CD14-positive monocyte (primary cell): ENCODE data around the gene RUBCN. TPM values are rescaled to one million over a fixed set of nuclear protein-coding genes. Genes with fewer than 3 reads are reported as not detected.
"Not testable (repeated sequence)": the region's sequence is repeated elsewhere in the genome, so short reads cannot be mapped to it uniquely, and the experiment has no call there.

Experiments used
- DNase-seq, 3 donors: peaks; one replicate each; pipeline ENCODE4 v3.0.0-alpha.2; 2011 to 2022
- H2AFZ ChIP-seq: 2 replicates; pipeline ENCODE4 v1.6.0; 2012; ENCODE audit warnings: mild to moderate bottlenecking, low read depth, low read length, inconsistent platforms; ENCODE audit not compliant: insufficient read depth, poor library complexity, severe bottlenecking
- H3K27ac ChIP-seq, 2 donors: 1 replicate in 1 of 2; 2 replicates in 1 of 2; pipeline ENCODE4 v1.5.1; 2012 to 2013; ENCODE audit warnings: low read length in 2 of 2, control low read depth in 1 of 2, inconsistent platforms in 1 of 2, low read depth in 1 of 2, mild to moderate bottlenecking in 1 of 2
- H3K27me3 ChIP-seq, 2 donors: one replicate each; pipeline versions ENCODE4 v1.6.0 to v1.6.1; 2011 to 2013; ENCODE audit warnings: low read length in 2 of 2; ENCODE audit not compliant: control insufficient read depth in 2 of 2, insufficient read depth in 2 of 2
- H3K36me3 ChIP-seq, 2 donors: replicated peaks in 1 of 2; 1 replicate in 1 of 2; 2 replicates in 1 of 2; pipeline versions ENCODE4 v1.5.1 to v1.6.1; 2012 to 2013; ENCODE audit warnings: low read length in 2 of 2, control low read depth in 1 of 2, inconsistent platforms in 1 of 2, mild to moderate bottlenecking in 1 of 2; ENCODE audit not compliant: insufficient read depth in 2 of 2, control insufficient read depth in 1 of 2
- H3K4me1 ChIP-seq, 2 donors: 1 replicate in 1 of 2; 2 replicates in 1 of 2; pipeline versions ENCODE4 v1.5.1 to v1.6.1; 2012 to 2013; ENCODE audit warnings: low read length in 2 of 2, control low read depth in 1 of 2, inconsistent platforms in 1 of 2, mild to moderate bottlenecking in 1 of 2, moderate library complexity in 1 of 2; ENCODE audit not compliant: insufficient read depth in 2 of 2, control insufficient read depth in 1 of 2
- H3K4me2 ChIP-seq: replicated peaks from 2 replicates; pipeline ENCODE3; 2012; ENCODE audit warnings: low read length, moderate library complexity, mild to moderate bottlenecking; ENCODE audit not compliant: poor library complexity, severe bottlenecking; ENCODE audit errors: extremely low read depth
- H3K4me3 ChIP-seq, 3 experiments: fragments of 200-600 bp in 1 of 3; sonication (generic) in 1 of 3; replicated peaks in 1 of 3; 1 replicate in 2 of 3; 2 replicates in 1 of 3; pipeline ENCODE4 v1.5.1; 2011 to 2013; ENCODE audit warnings: low read length in 3 of 3, mild to moderate bottlenecking in 3 of 3, control low read depth in 2 of 3, low read depth in 2 of 3, inconsistent platforms in 1 of 3, moderate library complexity in 1 of 3
- H3K79me2 ChIP-seq: 2 replicates; pipeline ENCODE4 v1.6.0; 2012; ENCODE audit warnings: mild to moderate bottlenecking, control low read depth, inconsistent platforms, low read length, moderate library complexity; ENCODE audit not compliant: insufficient read depth
- H3K9ac ChIP-seq: 2 replicates; pipeline ENCODE4 v1.6.0; 2017; ENCODE audit warnings: low read length, mild to moderate bottlenecking; ENCODE audit not compliant: insufficient read depth, poor library complexity, severe bottlenecking
- H3K9me3 ChIP-seq, 2 donors: replicated peaks in 1 of 2; 1 replicate in 1 of 2; 2 replicates in 1 of 2; pipeline versions ENCODE4 v1.5.1 to v1.6.1; 2012 to 2013; ENCODE audit warnings: low read length in 2 of 2, control low read depth in 1 of 2; ENCODE audit not compliant: control insufficient read depth in 1 of 2, insufficient read depth in 1 of 2
- H4K20me1 ChIP-seq: 2 replicates; pipeline ENCODE4 v1.6.0; 2012; ENCODE audit warnings: mild to moderate bottlenecking, low read length, control low read depth, moderate library complexity; ENCODE audit not compliant: insufficient read depth
- H3K27ac Mint-ChIP-seq, 7 donors: one replicate each; pipeline ENCODE4 v1.8.0; 2020; ENCODE audit warnings: mild to moderate bottlenecking in 7 of 7, mixed read lengths in 7 of 7, moderate library complexity in 6 of 7, inconsistent platforms in 2 of 7
- H3K27me3 Mint-ChIP-seq, 3 donors: one replicate each; pipeline ENCODE4 v1.8.0; 2021 to 2022; ENCODE audit warnings: low read depth in 3 of 3, mild to moderate bottlenecking in 3 of 3, mixed read lengths in 3 of 3, moderate library complexity in 3 of 3, inconsistent platforms in 1 of 3
- H3K36me3 Mint-ChIP-seq, 2 donors: one replicate each; pipeline ENCODE4 v1.8.0; 2020; ENCODE audit warnings: mixed read lengths in 2 of 2, inconsistent platforms in 1 of 2, mild to moderate bottlenecking in 1 of 2
- H3K4me1 Mint-ChIP-seq: one replicate; pipeline ENCODE4 v1.8.0; 2020; ENCODE audit warnings: mild to moderate bottlenecking, mixed read lengths
- H3K4me3 Mint-ChIP-seq, 2 donors: one replicate each; pipeline ENCODE4 v1.8.0; 2020; ENCODE audit warnings: mild to moderate bottlenecking in 2 of 2, mixed read lengths in 2 of 2, moderate library complexity in 1 of 2
- H3K9me3 Mint-ChIP-seq, 7 donors: one replicate each; pipeline ENCODE4 v1.8.0; 2020 to 2022; ENCODE audit warnings: mixed read lengths in 7 of 7, mild to moderate bottlenecking in 6 of 7, moderate library complexity in 6 of 7, inconsistent platforms in 2 of 7
- WGBS: methylation state at CpG from one replicate; pipeline ENCODE4 v1.1.5; 2013; ENCODE audit warnings: missing lambda C conversion rate; ENCODE audit not compliant: insufficient coverage; 5-methylcytosine and 5-hydroxymethylcytosine counted together
- intact Hi-C, 2 donors: fragments of 100-400 bp; cut with micrococcal nuclease; formaldehyde crosslinking; loops; one replicate each; pipeline versions ENCODE4 v1.15.0 to v1.15.1; 2023
- polyA plus RNA-seq, 3 donors: library from polyadenylated mRNA; depleted of rRNA in 1 of 3; unstranded in 2 of 3; stranded (reverse) in 1 of 3; fragments of 300-500 nt in 2 of 3; fragments of >200 nt in 1 of 3; fragmentation: Illumina TruSeq in 2 of 3; gene quantifications; 1 replicate in 2 of 3; 2 replicates in 1 of 3; pipeline ENCODE4 v1.2.3, GENCODE V29; 2012 to 2021

Gene RUBCN
- polyA plus RNA-seq, 3 donors = 8.6 to 37.9 (median 13.5) TPM

GRCh38 chr3:197661234-197661834 is 75.4 kb downstream of the RUBCN start:
- H3K27ac Mint-ChIP-seq, H3K4me1 ChIP-seq, H3K9me3 Mint-ChIP-seq, H3K27ac ChIP-seq, H3K9me3 ChIP-seq, H3K4me1 Mint-ChIP-seq, DNase-seq, H3K4me3 ChIP-seq, intact Hi-C loops, H3K4me3 Mint-ChIP-seq, H3K4me2 ChIP-seq, H3K36me3 ChIP-seq, H3K27me3 ChIP-seq, H3K9ac ChIP-seq, H3K79me2 ChIP-seq, H2AFZ ChIP-seq, H4K20me1 ChIP-seq, H3K36me3 Mint-ChIP-seq: not testable (repeated sequence)
- WGBS = 94% methylated on average over 6 of the region's 23 CpGs
- peaks cover 2 to 17% (median 10%) of the 10 kb centered on the region in 3 donors for H3K27me3 Mint-ChIP-seq

- H3K36me3 ChIP-seq, H4K20me1 ChIP-seq, H3K9me3 Mint-ChIP-seq, H3K4me1 Mint-ChIP-seq, H2AFZ ChIP-seq, H3K4me3 Mint-ChIP-seq, H3K27ac Mint-ChIP-seq, H3K9ac ChIP-seq, H3K4me1 ChIP-seq, H3K79me2 ChIP-seq, H3K27me3 ChIP-seq, H3K9me3 ChIP-seq, DNase-seq, H3K4me2 ChIP-seq, H3K27ac ChIP-seq, H3K36me3 Mint-ChIP-seq, H3K4me3 ChIP-seq, intact Hi-C loops: not testable (repeated sequence)
- H3K27me3 Mint-ChIP-seq = peaks cover 3 to 22% (median 9%) of the 10 kb centered on the region in 3 donors
- WGBS = 93% methylated on average over 3 of the region's 16 CpGs
Observed at GRCh38 chr3:197659701-197660100, 77.0 kb downstream of the RUBCN start.

- H3K27ac Mint-ChIP-seq, H3K27ac ChIP-seq, H3K4me3 Mint-ChIP-seq: not testable (repeated sequence)
Observed at GRCh38 chr3:197659144-197659543, 77.6 kb downstream of the RUBCN start.

GRCh38 chr3:197658706-197659105 is 78.0 kb downstream of the RUBCN start:
- H3K9me3 ChIP-seq, intact Hi-C loops, H3K4me3 ChIP-seq, H3K4me2 ChIP-seq, H3K79me2 ChIP-seq, H2AFZ ChIP-seq, H3K4me1 ChIP-seq, H3K27ac Mint-ChIP-seq, H3K36me3 Mint-ChIP-seq, H4K20me1 ChIP-seq, H3K9me3 Mint-ChIP-seq, H3K36me3 ChIP-seq, H3K4me1 Mint-ChIP-seq, DNase-seq, H3K27me3 ChIP-seq, H3K27ac ChIP-seq, H3K4me3 Mint-ChIP-seq, H3K9ac ChIP-seq: not testable (repeated sequence)
- WGBS = 93% methylated on average over 6 of the region's 13 CpGs
- peaks cover 1 to 20% (median 6%) of the 10 kb centered on the region in 3 donors for H3K27me3 Mint-ChIP-seq

More at GRCh38 chr3:197659144-197659543, 77.6 kb downstream of the RUBCN start:
- H3K9me3 ChIP-seq, H3K9me3 Mint-ChIP-seq, DNase-seq, H3K27me3 ChIP-seq, H3K4me2 ChIP-seq, H3K4me3 ChIP-seq, H3K36me3 ChIP-seq, H3K36me3 Mint-ChIP-seq, H3K9ac ChIP-seq, H3K4me1 Mint-ChIP-seq, H2AFZ ChIP-seq, intact Hi-C loops, H4K20me1 ChIP-seq, H3K4me1 ChIP-seq, H3K79me2 ChIP-seq: not testable (repeated sequence)
- no CpG with 5 or more reads among the region's 10 CpGs for WGBS
- H3K27me3 Mint-ChIP-seq = peaks cover 1 to 18% (median 6%) of the 10 kb centered on the region in 3 donors
